GM18520 (cell line): ENCODE results near the gene EVC2.

Experiments
- ATAC-seq: cut with Tn5 transposase; IDR thresholded peaks from one replicate; pipeline ENCODE4 v1.9.1; 2021; ENCODE audit not compliant: unreplicated experiment

EVC2 gene

GRCh38 chr4:5517372-5517771 lies 191.0 kb downstream of the EVC2 start:
- ATAC-seq: no peak

DNA sequence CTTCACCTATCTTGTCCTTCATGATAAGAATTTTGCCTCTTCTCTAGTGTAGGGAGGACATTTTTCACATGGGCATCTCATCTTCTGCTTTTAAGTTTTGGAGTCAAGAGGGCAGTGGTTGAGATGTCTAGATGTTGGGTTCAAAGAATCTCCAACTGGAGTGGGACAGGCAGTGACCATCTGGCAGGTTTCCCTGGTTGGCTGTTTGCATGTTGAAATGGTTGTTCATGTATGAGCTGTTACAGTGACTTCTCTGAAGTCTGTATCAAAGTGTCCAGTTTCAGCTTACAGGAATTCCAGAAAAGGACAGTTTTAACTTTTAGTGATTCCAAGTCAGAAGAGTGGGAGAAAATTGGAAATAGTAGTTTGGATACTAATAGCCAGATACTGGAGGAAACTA lies 192.7 kb downstream of the EVC2 start:
- ATAC-seq: no peak
